Lower leg skin (tissue), 4 donors: Measurements from ENCODE around the gene MRPL23. TPM values are rescaled to one million over a fixed set of nuclear protein-coding genes. Genes with fewer than 3 reads are reported as not detected.

Experiments
- DNase-seq, 2 donors: peaks; one replicate each; pipeline ENCODE4 v3.0.0-alpha.2; 2019; ENCODE audit warnings: low spot score in 2 of 2
- H3K4me3 ChIP-seq: fragments of 200-600 bp; sonication (generic); 2 replicates; pipeline ENCODE4 v1.5.1; 2017; ENCODE audit warnings: mild to moderate bottlenecking, low read depth; ENCODE audit not compliant: poor library complexity, severe bottlenecking
- CTCF ChIP-seq, 3 donors: fragments of 450-650 bp; IDR thresholded peaks; one replicate each; pipeline ENCODE4 v1.5.1; 2016; ENCODE audit warnings: antibody characterized with exemption in 3 of 3, mild to moderate bottlenecking in 3 of 3, moderate library complexity in 2 of 3
- POLR2A ChIP-seq, 2 donors: fragments of 450-650 bp; IDR thresholded peaks; one replicate each; pipeline ENCODE4 v1.6.1; 2016 to 2017; ENCODE audit warnings: antibody characterized with exemption in 2 of 2, mild to moderate bottlenecking in 1 of 2, moderate library complexity in 1 of 2
- WGBS, 2 donors: methylation state at CpG; one replicate each; pipeline ENCODE4 v1.1.5; 2018; 5-methylcytosine and 5-hydroxymethylcytosine counted together
- intact Hi-C: fragments of 100-400 bp; cut with DNase I; formaldehyde crosslinking; loops from one replicate; pipeline ENCODE4 v1.15.0; 2023; ENCODE audit warnings: low total_unique reads
- total RNA-seq, 4 donors: library from RNA; depleted of rRNA; stranded (reverse); fragments of >200 nt; gene quantifications; one replicate each; pipeline ENCODE4 v1.1.0, GENCODE V29; 2016

The MRPL23 gene
- total RNA-seq, 4 donors from 2014 or later: 169 to 227 (median 216) TPM

- no peak for DNase-seq
- WGBS, 2 donors: no CpG with 5 or more reads among the region's 15 CpGs
- no peak overlapping the region for H3K4me3 ChIP-seq
- intact Hi-C loops: no loop called here
- TF ChIP-seq POLR2A (IDR thresholded peaks at IDR 0.05) (no peak), CTCF (IDR thresholded peaks at IDR 0.05) (no peak)
Observed at GRCh38 chr11:1989953-1990352, 42.8 kb downstream of the MRPL23 start.

GRCh38 chr11:1990872-1991578 lies 43.9 kb downstream of the MRPL23 start:
- no CpG with 5 or more reads among the region's 29 CpGs for WGBS, 2 donors
- no peak for DNase-seq
- intact Hi-C loops: no loop called here
- H3K4me3 ChIP-seq: no peak overlapping the region
- no peak for TF ChIP-seq POLR2A (IDR thresholded peaks at IDR 0.05)
- TF ChIP-seq CTCF (IDR thresholded peaks at IDR 0.05): no peak

GRCh38 chr11:1992111-1992510 lies 45.0 kb downstream of the MRPL23 start:
- WGBS, 2 donors: no CpG with 5 or more reads among the region's 26 CpGs
- H3K4me3 ChIP-seq: no peak overlapping the region
- intact Hi-C loops: no loop called here
- peak in 1 of 2 donors; percentile 77 for DNase-seq
- no peak for TF ChIP-seq CTCF (IDR thresholded peaks at IDR 0.05)
- TF ChIP-seq POLR2A (IDR thresholded peaks at IDR 0.05): no peak

- intact Hi-C loops: no loop called here
- DNase-seq: no peak
- 70% methylated on average over 2 of the region's 13 CpGs; no CpG with 5 or more reads in 1 of the 2 donors for WGBS, 2 donors
- TF ChIP-seq POLR2A (IDR thresholded peaks at IDR 0.05) (no peak), CTCF (IDR thresholded peaks at IDR 0.05) (no peak)
- H3K4me3 ChIP-seq: no peak overlapping the region
Observed at GRCh38 chr11:1994121-1994520, 47.0 kb downstream of the MRPL23 start.

GRCh38 chr11:1997755-1998154 lies 50.6 kb downstream of the MRPL23 start, which contains the start of gene H19:
Gene H19, minus strand, starts transcription at chr11:1997842.
- no peak for DNase-seq
- TF ChIP-seq CTCF (IDR thresholded peaks at IDR 0.05) (no peak), POLR2A (IDR thresholded peaks at IDR 0.05) (no peak)
- no peak within 1 kb of the TSS for H3K4me3 ChIP-seq
- WGBS, 2 donors: no CpG with 5 or more reads among the region's 14 CpGs
- intact Hi-C loops: no loop called here

GRCh38 chr11:1998290-1998689 lies 51.2 kb downstream of the MRPL23 start:
- H3K4me3 ChIP-seq: no peak overlapping the region
- intact Hi-C loops: no loop called here
- no CpG with 5 or more reads among the region's 28 CpGs for WGBS, 2 donors
- TF ChIP-seq CTCF (IDR thresholded peaks at IDR 0.05): no peak
- no peak for TF ChIP-seq POLR2A (IDR thresholded peaks at IDR 0.05)
- no peak for DNase-seq
